MCF 10A (cell line): ENCODE results near the gene WT1. TPM values are rescaled to one million over a fixed set of nuclear protein-coding genes. Genes with fewer than 3 reads are reported as not detected.

ENCODE experiments used
- BruUV-seq: library from RNA; stranded (reverse); fragments of 400-500 nt; replicated peaks from 2 replicates; lab custom pipeline; 2021; lab: Mats Ljungman, UMichigan
- CTCF ChIA-PET: fragments of 300-600 bp; sonication (Branson Sonifier 250); formaldehyde crosslinking; extraction: SDS; loops from one replicate; lab custom pipeline; 2021; ENCODE audit warnings: antibody characterized with exemption, inconsistent platforms; lab: Yijun Ruan, JAX
- POLR2A ChIA-PET: fragments of 300-600, 350-650 bp; sonication (Branson Sonifier 250); formaldehyde crosslinking; extraction: SDS; loops from one replicate; lab custom pipeline; 2020; ENCODE audit warnings: antibody characterized with exemption, inconsistent platforms; lab: Yijun Ruan, JAX
- DNase-seq: peaks from one replicate; pipeline ENCODE4 v3.0.0-alpha.2; 2018; ENCODE audit not compliant: unreplicated experiment
- H3K27ac Mint-ChIP-seq: one replicate; pipeline ENCODE4 v1.8.0; 2022; ENCODE audit warnings: mild to moderate bottlenecking, low read depth, mixed read lengths; ENCODE audit not compliant: unreplicated experiment
- H3K27me3 Mint-ChIP-seq: one replicate; pipeline ENCODE4 v1.8.0; 2022; ENCODE audit warnings: mixed read lengths; ENCODE audit not compliant: insufficient read depth, unreplicated experiment
- H3K36me3 Mint-ChIP-seq: one replicate; pipeline ENCODE4 v1.8.0; 2022; ENCODE audit warnings: mild to moderate bottlenecking, moderate library complexity, mixed read lengths; ENCODE audit not compliant: insufficient read depth, unreplicated experiment
- H3K4me1 Mint-ChIP-seq: one replicate; pipeline ENCODE4 v1.8.0; 2022; ENCODE audit warnings: mixed read lengths; ENCODE audit not compliant: insufficient read depth, unreplicated experiment
- H3K4me3 Mint-ChIP-seq: one replicate; pipeline ENCODE4 v1.8.0; 2022; ENCODE audit warnings: mild to moderate bottlenecking, moderate library complexity, mixed read lengths; ENCODE audit not compliant: unreplicated experiment
- H3K9me3 Mint-ChIP-seq: one replicate; pipeline ENCODE4 v1.8.0; 2022; ENCODE audit warnings: mixed read lengths; ENCODE audit not compliant: unreplicated experiment
- CTCF ChIP-seq: fragments of 200-600 bp; IDR thresholded peaks from one replicate; pipeline ENCODE4 v1.8.0; 2022; ENCODE audit warnings: antibody characterized with exemption, mild to moderate bottlenecking; ENCODE audit not compliant: unreplicated experiment
- intact Hi-C: fragments of 100-400 bp; cut with micrococcal nuclease; formaldehyde crosslinking; loops from 2 replicates; pipeline ENCODE4 v1.14.1; 2022
- total RNA-seq: library from RNA; stranded (reverse); gene quantifications from 2 replicates; pipeline ENCODE4 v1.2.3, GENCODE V29; 2022

The WT1 gene
- total RNA-seq, 1 experiment from 2014 or later: 0.61 TPM

GRCh38 chr11:32437495-32438345 is 2.4 kb upstream of the WT1 start:
- no peaks in the 10 kb centered on the region for H3K9me3 Mint-ChIP-seq
- TF ChIP-seq CTCF: no peak
- CTCF ChIA-PET: interaction anchor here (0.9 kb wide), 1 partner anchor 51 kb away, joined by 3 read pairs; no protein-coding TSS in a partner anchor
- intact Hi-C loops: no loop called here
- H3K4me1 Mint-ChIP-seq: no peaks in the 10 kb centered on the region
- BruUV-seq: no TSS peak
- no peaks in the 10 kb centered on the region for H3K36me3 Mint-ChIP-seq
- H3K4me3 Mint-ChIP-seq: no peak overlapping the region
- DNase-seq: no peak
- H3K27me3 Mint-ChIP-seq: peaks cover 32% of the 10 kb centered on the region
- POLR2A ChIA-PET: no interaction called here
- no peak overlapping the region for H3K27ac Mint-ChIP-seq

- DNase-seq: no peak
- no TSS peak for BruUV-seq
- H3K4me3 Mint-ChIP-seq: no peak overlapping the region
- no peaks in the 10 kb centered on the region for H3K4me1 Mint-ChIP-seq
- H3K9me3 Mint-ChIP-seq: no peaks in the 10 kb centered on the region
- no peak for TF ChIP-seq CTCF
- H3K36me3 Mint-ChIP-seq: no peaks in the 10 kb centered on the region
- POLR2A ChIA-PET: no interaction called here
- no peak overlapping the region for H3K27ac Mint-ChIP-seq
- intact Hi-C loops: no loop called here
- CTCF ChIA-PET: no interaction called here
- H3K27me3 Mint-ChIP-seq: peaks cover 25% of the 10 kb centered on the region
Observed at GRCh38 chr11:32436751-32437494, 1.6 kb upstream of the WT1 start.

GRCh38 chr11:32435942-32436750 is 807 bp upstream of the WT1 start:
- BruUV-seq: no TSS peak
- peaks cover 18% of the 10 kb centered on the region for H3K27me3 Mint-ChIP-seq
- ChIA-PET CTCF (no interaction called here), POLR2A (no interaction called here)
- no peak overlapping the region for H3K27ac Mint-ChIP-seq
- no peak for DNase-seq
- intact Hi-C loops: no loop called here
- H3K4me3 Mint-ChIP-seq: no peak overlapping the region
- TF ChIP-seq CTCF: no peak
- no peaks in the 10 kb centered on the region for H3K4me1 Mint-ChIP-seq
- H3K9me3 Mint-ChIP-seq: no peaks in the 10 kb centered on the region
- H3K36me3 Mint-ChIP-seq: no peaks in the 10 kb centered on the region
